GM12891 (cell line): ENCODE data around the gene PCBP2.

Experiments used
- POLR2A ChIP-seq: IDR thresholded peaks from 2 replicates; pipeline ENCODE4 v1.6.1; 2011; ENCODE audit warnings: low read depth, low read length, control low read depth
- POLR2AphosphoS5 ChIP-seq: IDR thresholded peaks from 2 replicates; pipeline ENCODE4 v1.6.1; 2011; ENCODE audit warnings: low read depth, low read length, control low read depth
- POU2F2 ChIP-seq: IDR thresholded peaks from 2 replicates; pipeline ENCODE4 v1.6.1; 2011; ENCODE audit warnings: low read depth, mild to moderate bottlenecking, control low read depth, low read length, moderate library complexity
- TAF1 ChIP-seq: IDR thresholded peaks from 2 replicates; pipeline ENCODE4 v1.6.1; 2011; ENCODE audit warnings: low read depth, low read length, control low read depth

DNA sequence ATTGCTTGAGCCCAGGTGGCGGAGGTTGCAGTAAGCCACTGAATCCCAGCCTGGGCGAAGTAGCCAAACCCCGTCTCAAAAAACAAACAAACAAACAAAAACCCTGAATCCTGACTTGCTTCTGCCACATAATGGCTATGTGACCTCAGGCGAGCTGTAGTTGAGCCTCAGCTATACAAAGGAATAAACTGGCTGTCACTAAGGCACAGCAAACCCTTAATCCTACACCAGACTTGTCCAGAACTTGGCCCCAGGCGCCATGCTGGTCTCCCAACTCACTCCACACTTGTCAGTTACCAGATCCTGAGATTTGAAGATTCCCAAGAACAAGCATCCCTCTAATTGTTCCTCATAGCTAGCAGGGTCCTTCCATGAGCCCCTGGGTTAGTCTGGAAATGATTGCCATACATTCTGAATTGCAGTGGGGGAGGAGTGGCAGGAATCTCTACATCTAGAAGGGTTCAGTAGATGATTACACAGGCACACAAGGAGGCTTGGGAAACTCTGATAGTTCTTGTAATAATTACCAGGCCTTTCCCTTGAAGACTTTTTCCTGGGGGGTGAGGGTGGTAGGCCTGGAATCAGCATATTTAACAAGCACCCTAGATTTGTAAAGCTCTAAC lies 37.5 kb downstream of the PCBP2 start:
- no peak for TF ChIP-seq TAF1
- no peak for TF ChIP-seq POLR2A
- TF ChIP-seq POLR2AphosphoS5: no peak
- no peak for TF ChIP-seq POU2F2
